Progenitor cell of endocrine pancreas (in vitro differentiated cells): ENCODE data around the gene ZBTB32. TPM values are rescaled to one million over a fixed set of nuclear protein-coding genes. Genes with fewer than 3 reads are reported as not detected.
A peak's percentile ranks its signal among the peaks of the same experiment; 100 is the strongest.

Experiments used
- DNase-seq: peaks from one replicate; pipeline ENCODE4 v3.0.0; 2021; ENCODE audit warnings: low spot score; ENCODE audit not compliant: unreplicated experiment
- H3K27ac Mint-ChIP-seq: 2 replicates; pipeline ENCODE4 v1.8.0; 2021; ENCODE audit warnings: mild to moderate bottlenecking, moderate library complexity, mixed read lengths
- H3K27me3 Mint-ChIP-seq: 2 replicates; pipeline ENCODE4 v1.8.0; 2021; ENCODE audit warnings: mixed read lengths
- H3K36me3 Mint-ChIP-seq: 2 replicates; pipeline ENCODE4 v1.8.0; 2022; ENCODE audit warnings: mixed read lengths; ENCODE audit not compliant: insufficient read depth
- H3K4me1 Mint-ChIP-seq: 2 replicates; pipeline ENCODE4 v1.8.0; 2021; ENCODE audit warnings: low read depth, mixed read lengths
- H3K4me3 Mint-ChIP-seq: 2 replicates; pipeline ENCODE4 v1.8.0; 2021; ENCODE audit warnings: low read depth, mild to moderate bottlenecking, moderate library complexity, mixed read lengths
- H3K9me3 Mint-ChIP-seq: 2 replicates; pipeline ENCODE4 v1.8.0; 2021; ENCODE audit warnings: low read depth, mixed read lengths
- total RNA-seq: library from RNA; stranded (reverse); gene quantifications from 2 replicates; pipeline ENCODE4 v1.2.1, GENCODE V29; 2021
- TF ChIP-seq, protein P1 (sequence below): fragments of 200-600 bp; sonication (generic); IDR thresholded peaks from one replicate; pipeline ENCODE4 v1.5.0; 2021; ENCODE audit warnings: antibody characterized with exemption, mild to moderate bottlenecking; ENCODE audit not compliant: unreplicated experiment

Gene ZBTB32
- total RNA-seq, 1 donor from 2014 or later = not detected

- peak; percentile 93 for DNase-seq
- Mint-ChIP-seq H3K36me3 (peaks cover 3% of the 10 kb centered on the region), H3K4me3 (peak within 1 kb of the TSS; percentile 98), H3K27me3 (no peaks in the 10 kb centered on the region), H3K4me1 (peaks cover 32% of the 10 kb centered on the region), H3K27ac (peak within 1 kb of the TSS; percentile 100), H3K9me3 (no peaks in the 10 kb centered on the region)
- TF ChIP-seq, protein P1, sequence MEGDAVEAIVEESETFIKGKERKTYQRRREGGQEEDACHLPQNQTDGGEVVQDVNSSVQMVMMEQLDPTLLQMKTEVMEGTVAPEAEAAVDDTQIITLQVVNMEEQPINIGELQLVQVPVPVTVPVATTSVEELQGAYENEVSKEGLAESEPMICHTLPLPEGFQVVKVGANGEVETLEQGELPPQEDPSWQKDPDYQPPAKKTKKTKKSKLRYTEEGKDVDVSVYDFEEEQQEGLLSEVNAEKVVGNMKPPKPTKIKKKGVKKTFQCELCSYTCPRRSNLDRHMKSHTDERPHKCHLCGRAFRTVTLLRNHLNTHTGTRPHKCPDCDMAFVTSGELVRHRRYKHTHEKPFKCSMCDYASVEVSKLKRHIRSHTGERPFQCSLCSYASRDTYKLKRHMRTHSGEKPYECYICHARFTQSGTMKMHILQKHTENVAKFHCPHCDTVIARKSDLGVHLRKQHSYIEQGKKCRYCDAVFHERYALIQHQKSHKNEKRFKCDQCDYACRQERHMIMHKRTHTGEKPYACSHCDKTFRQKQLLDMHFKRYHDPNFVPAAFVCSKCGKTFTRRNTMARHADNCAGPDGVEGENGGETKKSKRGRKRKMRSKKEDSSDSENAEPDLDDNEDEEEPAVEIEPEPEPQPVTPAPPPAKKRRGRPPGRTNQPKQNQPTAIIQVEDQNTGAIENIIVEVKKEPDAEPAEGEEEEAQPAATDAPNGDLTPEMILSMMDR = no peak
Observed at GRCh38 chr19:35745328-35746086, 41.1 kb downstream of the ZBTB32 start, which contains the start of the genes PSENEN and U2AF1L4. Gene PSENEN, plus strand, starts transcription at chr19:35745651. Its CDS starts 280 bp downstream, at chr19:35745931. Gene U2AF1L4, minus strand, starts transcription at chr19:35745418. Its CDS starts 27 bp downstream, at chr19:35745391.

- H3K27me3 Mint-ChIP-seq = no peaks in the 10 kb centered on the region
- peak overlapping the region; percentile 98 for H3K4me3 Mint-ChIP-seq
- H3K27ac Mint-ChIP-seq = peak overlapping the region; percentile 100
- no peaks in the 10 kb centered on the region for H3K9me3 Mint-ChIP-seq
- no peak for DNase-seq
- TF ChIP-seq, protein P1 = no peak
- peaks cover 30% of the 10 kb centered on the region for H3K4me1 Mint-ChIP-seq
- peaks cover 3% of the 10 kb centered on the region for H3K36me3 Mint-ChIP-seq
Observed at GRCh38 chr19:35746087-35746462, 41.7 kb downstream of the ZBTB32 start.

GRCh38 chr19:35746531-35746930 lies 42.2 kb downstream of the ZBTB32 start:
- H3K27me3 Mint-ChIP-seq = no peaks in the 10 kb centered on the region
- no peaks in the 10 kb centered on the region for H3K9me3 Mint-ChIP-seq
- peak overlapping the region; percentile 100 for H3K27ac Mint-ChIP-seq
- no peak for DNase-seq
- TF ChIP-seq, protein P1 = no peak
- peak overlapping the region; percentile 98 for H3K4me3 Mint-ChIP-seq
- peaks cover 30% of the 10 kb centered on the region for H3K4me1 Mint-ChIP-seq
- peaks cover 3% of the 10 kb centered on the region for H3K36me3 Mint-ChIP-seq

- Mint-ChIP-seq H3K27ac (peak within 1 kb of the TSS; percentile 90), H3K27me3 (no peaks in the 10 kb centered on the region), H3K36me3 (peaks cover 4% of the 10 kb centered on the region), H3K4me1 (peaks cover 30% of the 10 kb centered on the region), H3K9me3 (no peaks in the 10 kb centered on the region), H3K4me3 (peak within 1 kb of the TSS; percentile 98)
- TF ChIP-seq, protein P1 = no peak
- peak; percentile 97 for DNase-seq
Observed at GRCh38 chr19:35748106-35749020, 44.0 kb downstream of the ZBTB32 start, which contains the start of gene LIN37. Gene LIN37, plus strand, starts transcription at chr19:35748576. Its CDS starts 149 bp downstream, at chr19:35748725.

DNA sequence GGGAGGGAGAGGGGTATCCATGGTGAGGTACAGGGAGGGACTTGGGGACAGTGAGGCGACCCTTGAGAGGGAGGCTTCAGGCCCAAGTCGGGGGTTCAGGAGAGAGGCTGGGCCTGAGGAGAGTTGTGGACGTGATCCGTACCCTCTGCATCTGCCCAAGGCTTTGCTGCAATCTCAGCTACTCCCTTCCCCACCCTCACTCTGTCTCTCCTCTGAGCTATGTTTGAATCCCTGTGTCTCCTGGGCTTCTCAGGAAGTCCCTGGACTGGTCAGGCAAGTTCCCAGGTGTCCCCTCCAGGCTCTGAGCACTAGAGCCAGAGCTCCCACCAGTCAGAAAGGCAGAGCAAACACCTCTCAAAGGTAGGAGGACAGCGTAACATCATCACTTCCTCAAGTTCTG lies 45.8 kb downstream of the ZBTB32 start:
- peak overlapping the region; percentile 49 for H3K4me3 Mint-ChIP-seq
- no peak for DNase-seq

More for the DNA sequence above, 45.8 kb downstream of the ZBTB32 start:
- H3K4me1 Mint-ChIP-seq = peaks cover 27% of the 10 kb centered on the region
- H3K36me3 Mint-ChIP-seq = peaks cover 14% of the 10 kb centered on the region
- H3K27me3 Mint-ChIP-seq = peaks cover 12% of the 10 kb centered on the region
- no peak overlapping the region for H3K27ac Mint-ChIP-seq
- TF ChIP-seq, protein P1 = no peak
- no peaks in the 10 kb centered on the region for H3K9me3 Mint-ChIP-seq
